ENCODE measurements around the gene CACNG6. TPM values are rescaled to one million over a fixed set of nuclear protein-coding genes. Genes with fewer than 3 reads are reported as not detected.

The CACNG6 gene
- total RNA-seq, 4 donors from 2014 or later: not detected

- Histone ChIP-seq H3K27me3 (peaks cover 0 to 62% (median 5%) of the 10 kb centered on the region in 4 donors), H3K27ac (replicated peaks in 1 of 4) (no peak overlapping the region), H3K9me3 (peaks cover 0 to 11% (median 0%) of the 10 kb centered on the region in 4 donors), H3K4me1 (peaks cover 0 to 8% (median 7%) of the 10 kb centered on the region in 4 donors), H3K4me3 (no peak overlapping the region), H3K36me3 (no peaks in the 10 kb centered on the region)
- no peak for DNase-seq (ENCODE audit: extremely low spot score)
- intact Hi-C loops (cut with DNase I): loop anchor here (5.0 kb wide), 1 partner anchor 114 kb away; the partner anchor contains the start of gene CACNG7
- TF ChIP-seq CTCF (IDR thresholded peaks at IDR 0.05) (no peak), POLR2A (IDR thresholded peaks at IDR 0.05; ENCODE audit: low read depth) (no peak), POLR2AphosphoS5 (IDR thresholded peaks at IDR 0.05) (no peak), EP300 (IDR thresholded peaks at IDR 0.05) (no peak)
- WGBS: 77% methylated on average over 8 of the region's 8 CpGs
These were observed 29.9 kb downstream of the CACNG6 start for GRCh38 chr19:54021363-54021762.

- 75% methylated on average over 13 of the region's 13 CpGs for WGBS
- H3K27me3 ChIP-seq: peaks cover 0 to 62% (median 5%) of the 10 kb centered on the region in 4 donors
- DNase-seq (ENCODE audit: extremely low spot score): no peak
- H3K9me3 ChIP-seq: peaks cover 0 to 11% (median 0%) of the 10 kb centered on the region in 4 donors
- TF ChIP-seq POLR2A (IDR thresholded peaks at IDR 0.05; ENCODE audit: low read depth) (no peak), CTCF (IDR thresholded peaks at IDR 0.05) (no peak), EP300 (IDR thresholded peaks at IDR 0.05) (no peak), POLR2AphosphoS5 (IDR thresholded peaks at IDR 0.05) (no peak)
- no peak overlapping the region for H3K4me3 ChIP-seq
- no peaks in the 10 kb centered on the region for H3K36me3 ChIP-seq
- intact Hi-C loops (cut with DNase I): loop anchor here (5.0 kb wide), 1 partner anchor 115 kb away; the partner anchor contains the start of gene CACNG7
- H3K27ac ChIP-seq (replicated peaks in 1 of 4): no peak overlapping the region
- H3K4me1 ChIP-seq: peaks cover 0 to 8% (median 7%) of the 10 kb centered on the region in 4 donors
These were observed 30.5 kb downstream of the CACNG6 start for GRCh38 chr19:54021932-54022331.

GRCh38 chr19:54023191-54023590, 31.8 kb downstream of the CACNG6 start:
- intact Hi-C loops (cut with DNase I): loop anchor here (5.0 kb wide), 1 partner anchor 116 kb away; the partner anchor contains the start of gene CACNG7
- Histone ChIP-seq H3K27me3 (peaks cover 0 to 65% (median 5%) of the 10 kb centered on the region in 4 donors), H3K27ac (replicated peaks in 1 of 4) (no peak overlapping the region), H3K9me3 (peaks cover 0 to 5% (median 0%) of the 10 kb centered on the region in 4 donors), H3K36me3 (no peaks in the 10 kb centered on the region), H3K4me3 (no peak overlapping the region), H3K4me1 (peaks cover 0 to 8% (median 7%) of the 10 kb centered on the region in 4 donors)
- TF ChIP-seq CTCF (IDR thresholded peaks at IDR 0.05) (no peak), POLR2A (IDR thresholded peaks at IDR 0.05; ENCODE audit: low read depth) (no peak), POLR2AphosphoS5 (IDR thresholded peaks at IDR 0.05) (no peak), EP300 (IDR thresholded peaks at IDR 0.05) (no peak)
- 38% methylated on average over 3 of the region's 3 CpGs for WGBS
- DNase-seq (ENCODE audit: extremely low spot score): no peak

GRCh38 chr19:54024660-54025059, 33.2 kb downstream of the CACNG6 start:
- H3K9me3 ChIP-seq: peaks cover 0 to 5% (median 0%) of the 10 kb centered on the region in 4 donors
- TF ChIP-seq POLR2A (IDR thresholded peaks at IDR 0.05; ENCODE audit: low read depth): no peak
- H3K4me1 ChIP-seq: peaks cover 0 to 8% (median 7%) of the 10 kb centered on the region in 4 donors
- peaks cover 0 to 72% (median 5%) of the 10 kb centered on the region in 4 donors for H3K27me3 ChIP-seq
- DNase-seq (ENCODE audit: extremely low spot score): no peak
- WGBS: 57% methylated on average over 2 of the region's 9 CpGs
- H3K4me3 ChIP-seq: no peak overlapping the region
- H3K36me3 ChIP-seq: no peaks in the 10 kb centered on the region
- intact Hi-C loops (cut with DNase I): loop anchor here (2.0 to 5.0 kb wide), 2 partner anchors 117 to 182 kb away; partner anchors contain the start of gene CACNG7
- H3K27ac ChIP-seq (replicated peaks in 1 of 4): no peak overlapping the region

- intact Hi-C loops (cut with DNase I): no loop called here
- Histone ChIP-seq H3K36me3 (no peaks in the 10 kb centered on the region), H3K27me3 (peaks cover 0 to 85% (median 5%) of the 10 kb centered on the region in 4 donors), H3K4me3 (no peak overlapping the region), H3K27ac (replicated peaks in 1 of 4) (no peak overlapping the region), H3K9me3 (peaks cover 0 to 5% (median 0%) of the 10 kb centered on the region in 4 donors), H3K4me1 (peaks cover 0 to 8% (median 7%) of the 10 kb centered on the region in 4 donors)
- no peak for DNase-seq (ENCODE audit: extremely low spot score)
- TF ChIP-seq EP300 (IDR thresholded peaks at IDR 0.05): no peak
- no peak for TF ChIP-seq POLR2A (IDR thresholded peaks at IDR 0.05; ENCODE audit: low read depth)
- TF ChIP-seq CTCF (IDR thresholded peaks at IDR 0.05): no peak
- TF ChIP-seq POLR2AphosphoS5 (IDR thresholded peaks at IDR 0.05): no peak
- WGBS: 69% methylated on average over 7 of the region's 7 CpGs
These were observed 35.2 kb downstream of the CACNG6 start for GRCh38 chr19:54026656-54027055.
